Tibial artery (tissue), 4 donors: ENCODE measurements around the gene NSUN6.
"Not testable (repeated sequence)": the region's sequence is repeated elsewhere in the genome, so short reads cannot be mapped to it uniquely, and the experiment has no call there.

ENCODE experiments used
- DNase-seq, 2 donors: peaks; one replicate each; pipeline ENCODE4 v3.0.0-alpha.2; 2019
- H3K27ac ChIP-seq, 2 donors: fragments of 200-600 bp; sonication (generic) in 1 of 2; 1 replicate in 1 of 2; 2 replicates in 1 of 2; pipeline ENCODE4 v1.5.1; 2018 to 2019; ENCODE audit warnings: mild to moderate bottlenecking in 1 of 2
- H3K27me3 ChIP-seq, 2 donors: fragments of 200-600 bp; sonication (generic) in 1 of 2; one replicate each; pipeline versions ENCODE4 v1.5.1 to v1.6.0; 2016 to 2019
- H3K36me3 ChIP-seq, 3 donors: fragments of 200-600 bp; sonication (generic) in 2 of 3; one replicate each; pipeline ENCODE4 v1.5.1; 2016 to 2019; ENCODE audit warnings: mild to moderate bottlenecking in 2 of 3
- H3K4me1 ChIP-seq, 4 donors: fragments of 200-600 bp; sonication (generic) in 2 of 4; 1 replicate in 3 of 4; 2 replicates in 1 of 4; pipeline ENCODE4 v1.5.1; 2016 to 2019
- H3K4me3 ChIP-seq, 2 donors: fragments of 200-600 bp; sonication (generic) in 1 of 2; 1 replicate in 1 of 2; 2 replicates in 1 of 2; pipeline ENCODE4 v1.5.1; 2018 to 2019; ENCODE audit warnings: mild to moderate bottlenecking in 2 of 2
- H3K9me3 ChIP-seq, 3 donors: fragments of 200-600 bp; sonication (generic) in 1 of 3; one replicate each; pipeline ENCODE4 v1.5.1; 2016 to 2019
- CTCF ChIP-seq, 2 experiments: fragments of 200-600 bp in 1 of 2; fragments of 450-650 bp in 1 of 2; IDR thresholded peaks; one replicate each; pipeline ENCODE4 v1.5.1; 2017 to 2019; ENCODE audit warnings: antibody characterized with exemption in 2 of 2, mild to moderate bottlenecking in 1 of 2, moderate library complexity in 1 of 2
- intact Hi-C: fragments of 100-400 bp; cut with DNase I; formaldehyde crosslinking; loops from one replicate; pipeline ENCODE4 v1.15.0; 2023; ENCODE audit warnings: low total_unique reads

NSUN6 gene

GRCh38 chr10:18576586-18576985 is 74.8 kb downstream of the NSUN6 start:
- H3K27ac ChIP-seq: no peak overlapping the region
- no peaks in the 10 kb centered on the region for H3K27me3 ChIP-seq
- no peaks in the 10 kb centered on the region for H3K4me1 ChIP-seq
- no peaks in the 10 kb centered on the region for H3K9me3 ChIP-seq
- no peak for TF ChIP-seq CTCF (IDR thresholded peaks at IDR 0.05)
- DNase-seq: no peak
- no peak overlapping the region for H3K4me3 ChIP-seq
- intact Hi-C loops: loop anchor here (5.0 kb wide), 1 partner anchor 1724 kb away; no protein-coding TSS in a partner anchor
- peaks cover 11 to 37% (median 33%) of the 10 kb centered on the region in 3 donors for H3K36me3 ChIP-seq

GRCh38 chr10:18572959-18573561 is 78.3 kb downstream of the NSUN6 start:
- Histone ChIP-seq H3K27me3 (no peaks in the 10 kb centered on the region), H3K9me3 (no peaks in the 10 kb centered on the region), H3K4me1 (no peaks in the 10 kb centered on the region), H3K27ac (no peak overlapping the region), H3K36me3 (peaks cover 0 to 8% (median 2%) of the 10 kb centered on the region in 3 donors), H3K4me3 (no peak overlapping the region)
- no peak for DNase-seq
- TF ChIP-seq CTCF (IDR thresholded peaks at IDR 0.05): no peak
- intact Hi-C loops: no loop called here

- TF ChIP-seq CTCF (IDR thresholded peaks at IDR 0.05): no peak
These were observed 79.6 kb downstream of the NSUN6 start for GRCh38 chr10:18571780-18572179.

GRCh38 chr10:18571076-18571475 is 80.3 kb downstream of the NSUN6 start:
- no peak overlapping the region for H3K4me3 ChIP-seq
- no peaks in the 10 kb centered on the region for H3K9me3 ChIP-seq
- no peak for DNase-seq
- intact Hi-C loops: no loop called here
- H3K4me1 ChIP-seq: no peaks in the 10 kb centered on the region
- H3K27me3 ChIP-seq: no peaks in the 10 kb centered on the region
- no peak overlapping the region for H3K27ac ChIP-seq
- H3K36me3 ChIP-seq: peaks cover 0 to 6% (median 0%) of the 10 kb centered on the region in 3 donors
- no peak for TF ChIP-seq CTCF (IDR thresholded peaks at IDR 0.05)

More at GRCh38 chr10:18571780-18572179, 79.6 kb downstream of the NSUN6 start:
- Histone ChIP-seq H3K4me1 (no peaks in the 10 kb centered on the region), H3K4me3 (no peak overlapping the region), H3K36me3 (peaks cover 0 to 8% (median 0%) of the 10 kb centered on the region in 3 donors), H3K27ac (no peak overlapping the region), H3K9me3 (no peaks in the 10 kb centered on the region), H3K27me3 (no peaks in the 10 kb centered on the region)
- DNase-seq: no peak
- intact Hi-C loops: no loop called here

- H3K36me3 ChIP-seq, H3K9me3 ChIP-seq, H3K4me1 ChIP-seq, H3K4me3 ChIP-seq, DNase-seq, H3K27me3 ChIP-seq, H3K27ac ChIP-seq, intact Hi-C loops: not testable (repeated sequence)
These were observed 81.0 kb downstream of the NSUN6 start for GRCh38 chr10:18570386-18570785.

GRCh38 chr10:18567343-18567856 is 84.0 kb downstream of the NSUN6 start:
- no peak for DNase-seq
- Histone ChIP-seq H3K27me3 (no peaks in the 10 kb centered on the region), H3K36me3 (peaks cover 0 to 14% (median 5%) of the 10 kb centered on the region in 3 donors), H3K9me3 (no peaks in the 10 kb centered on the region), H3K27ac (no peak overlapping the region), H3K4me1 (no peaks in the 10 kb centered on the region), H3K4me3 (no peak overlapping the region)
- intact Hi-C loops: no loop called here
- no peak for TF ChIP-seq CTCF (IDR thresholded peaks at IDR 0.05)
